Peyer's patch (tissue), 4 donors: ENCODE data around the gene PLXNB2. TPM values are rescaled to one million over a fixed set of nuclear protein-coding genes. Genes with fewer than 3 reads are reported as not detected.

Source experiments
- DNase-seq, 3 donors: peaks; one replicate each; pipeline ENCODE4 v3.0.0-alpha.2; 2017 to 2019
- H3K27ac ChIP-seq, 4 donors: fragments of 200-600 bp; sonication (generic); one replicate each; pipeline ENCODE4 v1.5.1; 2016 to 2019
- H3K27me3 ChIP-seq, 2 donors: fragments of 200-600 bp; sonication (generic); one replicate each; pipeline ENCODE4 v1.5.1; 2019
- H3K36me3 ChIP-seq, 3 donors: fragments of 200-600 bp; sonication (generic); one replicate each; pipeline ENCODE4 v1.5.1; 2016 to 2019
- H3K4me1 ChIP-seq, 4 donors: fragments of 200-600 bp; sonication (generic); one replicate each; pipeline ENCODE4 v1.5.1; 2016 to 2019
- H3K4me3 ChIP-seq, 4 donors: fragments of 200-600 bp; sonication (generic); 1 replicate in 3 of 4; 2 replicates in 1 of 4; pipeline ENCODE4 v1.5.1; 2016 to 2019; ENCODE audit warnings: mild to moderate bottlenecking in 1 of 4
- H3K9me3 ChIP-seq, 4 donors: fragments of 200-600 bp; sonication (generic); one replicate each; pipeline ENCODE4 v1.5.1; 2016 to 2019; ENCODE audit warnings: mild to moderate bottlenecking in 1 of 4
- POLR2A ChIP-seq, 2 donors: fragments of 450-650 bp; IDR thresholded peaks; one replicate each; pipeline ENCODE4 v1.5.1; 2017; ENCODE audit warnings: antibody characterized with exemption in 2 of 2, mild to moderate bottlenecking in 2 of 2, moderate library complexity in 2 of 2
- total RNA-seq, 4 donors: library from RNA; depleted of rRNA; stranded (reverse); fragments of >200 nt; gene quantifications; one replicate each; pipeline ENCODE4 v1.1.0, GENCODE V29; 2016
- TF ChIP-seq, protein P1 (sequence below), 6 experiments: fragments of 450-650 bp in 4 of 6; fragments of 200-600 bp in 2 of 6; sonication (generic) in 1 of 6; IDR thresholded peaks; one replicate each; pipeline ENCODE4 v1.5.1; 2017 to 2019; ENCODE audit warnings: antibody characterized with exemption in 6 of 6, mild to moderate bottlenecking in 3 of 6, moderate library complexity in 1 of 6

Gene PLXNB2
- total RNA-seq, 4 donors from 2014 or later: 182 to 597 (median 307) TPM

GRCh38 chr22:50317674-50318073 lies 10.2 kb upstream of the PLXNB2 start:
- Histone ChIP-seq H3K36me3 (no peaks in the 10 kb centered on the region), H3K27ac (peak overlapping the region in 1 of 4 donors; percentile 2), H3K27me3 (no peaks in the 10 kb centered on the region), H3K9me3 (no peaks in the 10 kb centered on the region), H3K4me3 (no peak overlapping the region), H3K4me1 (peaks cover 0 to 23% (median 15%) of the 10 kb centered on the region in 4 donors)
- TF ChIP-seq, protein P1, sequence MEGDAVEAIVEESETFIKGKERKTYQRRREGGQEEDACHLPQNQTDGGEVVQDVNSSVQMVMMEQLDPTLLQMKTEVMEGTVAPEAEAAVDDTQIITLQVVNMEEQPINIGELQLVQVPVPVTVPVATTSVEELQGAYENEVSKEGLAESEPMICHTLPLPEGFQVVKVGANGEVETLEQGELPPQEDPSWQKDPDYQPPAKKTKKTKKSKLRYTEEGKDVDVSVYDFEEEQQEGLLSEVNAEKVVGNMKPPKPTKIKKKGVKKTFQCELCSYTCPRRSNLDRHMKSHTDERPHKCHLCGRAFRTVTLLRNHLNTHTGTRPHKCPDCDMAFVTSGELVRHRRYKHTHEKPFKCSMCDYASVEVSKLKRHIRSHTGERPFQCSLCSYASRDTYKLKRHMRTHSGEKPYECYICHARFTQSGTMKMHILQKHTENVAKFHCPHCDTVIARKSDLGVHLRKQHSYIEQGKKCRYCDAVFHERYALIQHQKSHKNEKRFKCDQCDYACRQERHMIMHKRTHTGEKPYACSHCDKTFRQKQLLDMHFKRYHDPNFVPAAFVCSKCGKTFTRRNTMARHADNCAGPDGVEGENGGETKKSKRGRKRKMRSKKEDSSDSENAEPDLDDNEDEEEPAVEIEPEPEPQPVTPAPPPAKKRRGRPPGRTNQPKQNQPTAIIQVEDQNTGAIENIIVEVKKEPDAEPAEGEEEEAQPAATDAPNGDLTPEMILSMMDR (IDR thresholded peaks at IDR 0.05): no peak
- TF ChIP-seq POLR2A (IDR thresholded peaks at IDR 0.05): no peak
- no peak for DNase-seq

DNA sequence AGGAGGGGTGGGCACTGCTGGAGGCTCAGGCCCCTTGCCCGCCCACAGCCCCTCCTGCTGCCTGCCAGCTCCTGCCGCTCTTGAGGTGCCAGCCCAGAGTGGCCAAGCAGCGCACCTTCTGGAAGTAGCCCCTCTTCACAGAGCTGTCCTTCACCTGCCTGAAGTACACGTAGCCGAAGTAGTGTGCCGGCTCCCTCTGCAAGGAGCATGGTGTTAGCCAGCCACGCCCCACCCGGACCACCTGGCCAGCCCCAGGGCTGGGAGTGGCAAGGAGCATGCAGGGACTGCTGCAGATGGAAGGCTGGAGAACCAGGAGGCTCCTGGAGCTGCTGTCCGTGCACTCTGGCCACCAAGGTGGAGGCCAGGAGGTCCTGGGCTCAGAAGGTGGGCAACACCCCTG lies 9.7 kb upstream of the PLXNB2 start:
- no peaks in the 10 kb centered on the region for H3K27me3 ChIP-seq
- H3K4me3 ChIP-seq: no peak overlapping the region
- no peaks in the 10 kb centered on the region for H3K9me3 ChIP-seq
- TF ChIP-seq, protein P1 (IDR thresholded peaks at IDR 0.05): no peak
- TF ChIP-seq POLR2A (IDR thresholded peaks at IDR 0.05): no peak
- DNase-seq: no peak
- H3K4me1 ChIP-seq: peaks cover 0 to 23% (median 15%) of the 10 kb centered on the region in 4 donors
- no peaks in the 10 kb centered on the region for H3K36me3 ChIP-seq
- H3K27ac ChIP-seq: peak overlapping the region in 1 of 4 donors; percentile 2

DNA sequence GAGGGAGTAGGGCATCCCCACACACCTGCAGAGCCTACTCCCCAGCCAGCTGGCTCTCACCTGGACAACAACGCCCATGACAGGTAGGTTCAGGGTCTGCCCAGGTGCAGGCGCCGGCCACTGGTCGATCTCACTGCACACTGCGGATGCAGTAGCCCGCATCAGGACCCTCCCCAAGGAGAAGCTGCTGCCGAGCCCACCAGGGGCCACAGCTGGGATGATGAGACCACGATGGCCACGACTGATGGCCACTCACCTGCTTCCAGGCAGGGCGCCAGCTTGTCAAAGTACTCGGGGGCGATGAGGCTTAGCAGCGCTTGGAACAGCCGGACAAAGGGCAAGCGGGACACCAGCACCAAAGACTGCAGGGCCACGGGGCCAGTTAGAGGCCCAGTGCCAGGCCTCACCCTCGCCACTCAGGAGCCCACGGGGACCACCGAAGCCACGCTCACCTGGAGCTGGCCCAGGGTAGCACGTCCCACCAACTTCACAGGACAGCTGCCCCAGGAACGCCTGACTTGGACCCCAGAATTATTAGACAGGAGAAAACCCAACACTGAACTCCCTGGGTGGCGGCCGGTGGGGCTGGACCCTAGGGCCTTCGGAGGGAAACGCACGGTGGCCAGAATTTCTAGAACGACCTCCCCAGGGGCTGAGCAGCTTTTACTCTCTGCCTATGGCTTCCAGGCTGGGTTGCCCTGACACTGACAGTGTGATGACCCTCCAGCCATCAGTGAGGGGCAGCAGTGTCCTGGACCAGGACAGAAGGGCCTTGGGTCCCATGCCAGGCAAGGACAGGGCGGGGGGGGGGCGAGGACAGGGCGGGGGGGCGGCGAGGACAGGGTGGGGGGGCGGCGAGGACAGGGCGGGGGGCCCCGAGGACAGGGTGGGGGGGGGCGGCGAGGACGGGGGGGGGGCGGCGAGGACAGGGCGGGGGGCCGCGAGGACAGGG lies 8.9 kb upstream of the PLXNB2 start:
- Histone ChIP-seq H3K27ac (peak overlapping the region in 1 of 4 donors; percentile 89), H3K9me3 (no peaks in the 10 kb centered on the region), H3K36me3 (no peaks in the 10 kb centered on the region), H3K27me3 (no peaks in the 10 kb centered on the region), H3K4me1 (peaks cover 0 to 23% (median 15%) of the 10 kb centered on the region in 4 donors), H3K4me3 (no peak overlapping the region)
- TF ChIP-seq, protein P1 (IDR thresholded peaks at IDR 0.05): no peak
- peak in 1 of 3 donors; percentile 48 for DNase-seq

- Histone ChIP-seq H3K4me1 (peaks cover 0 to 23% (median 15%) of the 10 kb centered on the region in 4 donors), H3K27me3 (no peaks in the 10 kb centered on the region), H3K36me3 (no peaks in the 10 kb centered on the region), H3K9me3 (no peaks in the 10 kb centered on the region), H3K4me3 (peak overlapping the region in 1 of 4 donors; percentile 22), H3K27ac (peak overlapping the region in 3 of 4 donors; percentile 74 to 89 (median 81))
- peak in 1 of 3 donors; percentile 59 for DNase-seq
- TF ChIP-seq POLR2A (IDR thresholded peaks at IDR 0.05): no peak
- TF ChIP-seq, protein P1 (IDR thresholded peaks at IDR 0.05): no peak
Observed at GRCh38 chr22:50315289-50316113, 8.1 kb upstream of the PLXNB2 start.

- Histone ChIP-seq H3K4me1 (peaks cover 0 to 23% (median 15%) of the 10 kb centered on the region in 4 donors), H3K27ac (peak overlapping the region; percentile 46 to 89 (median 78)), H3K9me3 (no peaks in the 10 kb centered on the region), H3K36me3 (no peaks in the 10 kb centered on the region), H3K27me3 (no peaks in the 10 kb centered on the region), H3K4me3 (peak overlapping the region; percentile 22 to 46 (median 38))
- TF ChIP-seq POLR2A (IDR thresholded peaks at IDR 0.05): peak in 1 of 2 donors; percentile 27
- TF ChIP-seq, protein P1 (IDR thresholded peaks at IDR 0.05): no peak
- peak; percentile 91 to 96 (median 91) for DNase-seq
Observed at GRCh38 chr22:50314455-50315288, 7.2 kb upstream of the PLXNB2 start.
